ENCODE data around the gene FAM149B1. TPM values are rescaled to one million over a fixed set of nuclear protein-coding genes. Genes with fewer than 3 reads are reported as not detected.

The FAM149B1 gene
- total and polyA plus RNA-seq, 2 of the 13 experiments (the other 11 are each of a cell fraction or from before 2014, with no cell fraction given) = 9.3 to 16.8 TPM

- Histone ChIP-seq H3K36me3 (replicated peaks in 1 of 2; ENCODE audit: control insufficient read depth in 1 of 2, insufficient read depth in 2 of 2, low read length in 2 of 2) (no peaks in the 10 kb centered on the region), H3K27me3 (ENCODE audit: control insufficient read depth in 1 of 2, insufficient read depth in 2 of 2, low read length in 2 of 2) (no peaks in the 10 kb centered on the region), H3K9ac (ENCODE audit: insufficient read depth, low read depth, low read length) (no peak overlapping the region), H3K27ac (ENCODE audit: extremely low read length, insufficient read depth, low read length) (no peak overlapping the region), H3K4me1 (ENCODE audit: insufficient read depth, low read length) (no peaks in the 10 kb centered on the region), H3K4me2 (ENCODE audit: low read depth, low read length) (no peak overlapping the region), H2AFZ (ENCODE audit: low read length) (no peak overlapping the region), H3K79me2 (ENCODE audit: insufficient read depth, low read length) (no peaks in the 10 kb centered on the region), H4K20me1 (ENCODE audit: insufficient read depth, low read length) (no peaks in the 10 kb centered on the region), H3K4me3 (replicated peaks in 1 of 3; ENCODE audit: insufficient read depth in 1 of 3, low read depth in 2 of 3, low read length in 3 of 3) (no peak overlapping the region), H3K9me3 (ENCODE audit: low read length) (no peaks in the 10 kb centered on the region)
- BruUV-seq (replicated peaks) = no TSS peak
- DNase-seq (ENCODE audit: low spot score) (no peak), FAIRE-seq (no peak), ATAC-seq (no peak)
- TF ChIP-seq HOXA3 (CRISPR knock-in tag; IDR thresholded peaks at IDR 0.05) (no peak), NFKBIZ (CRISPR knock-in tag; IDR thresholded peaks at IDR 0.05) (no peak), ZNF556 (CRISPR knock-in tag; IDR thresholded peaks at IDR 0.05; ENCODE audit: borderline replicate concordance) (no peak), TFDP2 (CRISPR knock-in tag; IDR thresholded peaks at IDR 0.05) (no peak), DNMT3B (CRISPR knock-in tag; conservative IDR thresholded peaks at IDR 0.05) (no peak), ZNF773 (CRISPR knock-in tag; IDR thresholded peaks at IDR 0.05; ENCODE audit: borderline replicate concordance) (no peak), TRIM22 (IDR thresholded peaks at IDR 0.05) (no peak), RBM39 (IDR thresholded peaks at IDR 0.05; ENCODE audit: low read depth, low read length, poor library complexity, severe bottlenecking) (no peak), SATB2 (CRISPR knock-in tag; IDR thresholded peaks at IDR 0.05) (no peak), PLSCR1 (CRISPR knock-in tag; IDR thresholded peaks at IDR 0.05; ENCODE audit: borderline replicate concordance) (no peak), ZNF629 (CRISPR knock-in tag; conservative IDR thresholded peaks at IDR 0.05) (no peak), ZSCAN22 (CRISPR knock-in tag; IDR thresholded peaks at IDR 0.05) (no peak), ZSCAN5A (CRISPR knock-in tag; IDR thresholded peaks at IDR 0.05; ENCODE audit: borderline replicate concordance) (no peak), ZMYM4 (CRISPR knock-in tag; IDR thresholded peaks at IDR 0.05) (no peak), GFI1 (CRISPR knock-in tag; IDR thresholded peaks at IDR 0.05; ENCODE audit: borderline replicate concordance) (no peak), ZFYVE20 (CRISPR knock-in tag; IDR thresholded peaks at IDR 0.05; ENCODE audit: borderline replicate concordance, low read depth) (no peak), ZBTB26 (CRISPR knock-in tag; IDR thresholded peaks at IDR 0.05; ENCODE audit: borderline replicate concordance) (no peak), ZNF354B (CRISPR knock-in tag; IDR thresholded peaks at IDR 0.05) (no peak), MXI1 (IDR thresholded peaks at IDR 0.05; ENCODE audit: borderline replicate concordance, low read depth, low read length) (no peak)
- TF ChIP-seq, protein P1, sequence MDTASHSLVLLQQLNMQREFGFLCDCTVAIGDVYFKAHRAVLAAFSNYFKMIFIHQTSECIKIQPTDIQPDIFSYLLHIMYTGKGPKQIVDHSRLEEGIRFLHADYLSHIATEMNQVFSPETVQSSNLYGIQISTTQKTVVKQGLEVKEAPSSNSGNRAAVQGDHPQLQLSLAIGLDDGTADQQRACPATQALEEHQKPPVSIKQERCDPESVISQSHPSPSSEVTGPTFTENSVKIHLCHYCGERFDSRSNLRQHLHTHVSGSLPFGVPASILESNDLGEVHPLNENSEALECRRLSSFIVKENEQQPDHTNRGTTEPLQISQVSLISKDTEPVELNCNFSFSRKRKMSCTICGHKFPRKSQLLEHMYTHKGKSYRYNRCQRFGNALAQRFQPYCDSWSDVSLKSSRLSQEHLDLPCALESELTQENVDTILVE (CRISPR knock-in tag; IDR thresholded peaks at IDR 0.05) = no peak
- intact Hi-C loops (cut with micrococcal nuclease; ENCODE audit: unreplicated experiment) = no loop called here
- ChIA-PET POLR2A (no interaction called here), CTCF (ENCODE audit: low intra/inter-chr PET ratio, low total read pairs) (no interaction called here)
- in situ Hi-C loops (cut with HindIII; ENCODE audit: extremely low pct_ligation_motif_present, low pct_unique_long_range_greater_than_20kb) = no loop called here
- 88% methylated on average over 3 of the region's 3 CpGs for WGBS (ENCODE audit: low lambda C conversion rate)
Measured at GRCh38 chr10:73281097-73281496, 113.2 kb downstream of the FAM149B1 start.

Measured in HepG2 (cell line).